ENCODE data around the gene RNF31.
"Not testable (repeated sequence)": the region's sequence is repeated elsewhere in the genome, so short reads cannot be mapped to it uniquely, and the experiment has no call there.

The RNF31 gene

DNA sequence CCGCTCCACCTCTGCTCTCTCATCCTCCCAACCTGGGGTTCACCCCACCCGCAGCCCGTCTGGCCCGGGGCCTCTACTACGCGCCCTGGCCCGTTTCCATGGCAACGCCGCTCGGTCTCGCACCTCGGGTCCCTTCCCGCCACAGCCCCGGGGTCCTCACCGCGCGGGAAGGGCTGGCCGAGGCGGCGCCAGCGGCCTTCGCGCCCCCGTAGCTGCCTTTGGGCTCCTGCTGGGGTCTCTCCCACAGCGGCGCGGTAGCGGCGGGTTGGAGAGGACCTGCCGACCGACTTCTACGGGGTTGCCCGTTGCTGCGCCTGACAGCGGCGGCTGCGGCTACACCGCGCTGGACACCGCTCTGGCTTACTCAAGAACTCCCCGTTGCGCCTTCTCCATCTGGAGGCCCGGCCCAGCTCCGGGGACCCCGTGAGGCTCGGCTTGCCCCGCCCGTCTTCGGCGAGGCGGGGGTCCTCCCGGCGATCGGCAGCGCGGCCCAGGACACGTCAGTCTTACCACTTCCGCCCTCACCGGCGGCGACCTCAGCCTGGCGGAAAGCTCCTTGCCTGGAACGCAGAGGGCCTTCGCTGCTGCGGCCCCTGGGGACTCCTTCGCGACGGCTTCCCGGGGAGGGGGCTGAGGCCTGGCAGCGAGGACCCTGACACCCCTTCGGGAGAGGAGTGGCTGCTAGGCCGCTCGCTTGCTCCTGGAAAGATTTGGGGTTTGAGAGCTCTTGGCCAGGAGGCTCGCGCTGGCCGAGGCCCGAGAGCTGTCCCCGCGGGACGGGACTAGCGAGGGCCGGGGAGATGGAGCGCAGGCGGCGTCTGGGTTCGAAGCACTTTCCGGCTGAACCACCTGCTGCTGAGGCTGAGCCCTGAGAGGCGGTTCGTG lies 48.1 kb downstream of the RNF31 start, which contains the start of gene TM9SF1:
TSS of gene TM9SF1 (minus strand) at position 256 of the 885 bp plus-strand sequence. CDS start 422 bp downstream, outside the sequence.
- peak within 1 kb of the TSS; percentile 92 for H3K4me3 ChIP-seq (ENCODE audit: low read length)
- no peak for TF ChIP-seq CTCF (IDR thresholded peaks at IDR 0.05; ENCODE audit: insufficient read depth, low read depth, low read length, missing control alignments)
- DNase-seq (ENCODE audit: low read depth), result peak; percentile 87

DNA sequence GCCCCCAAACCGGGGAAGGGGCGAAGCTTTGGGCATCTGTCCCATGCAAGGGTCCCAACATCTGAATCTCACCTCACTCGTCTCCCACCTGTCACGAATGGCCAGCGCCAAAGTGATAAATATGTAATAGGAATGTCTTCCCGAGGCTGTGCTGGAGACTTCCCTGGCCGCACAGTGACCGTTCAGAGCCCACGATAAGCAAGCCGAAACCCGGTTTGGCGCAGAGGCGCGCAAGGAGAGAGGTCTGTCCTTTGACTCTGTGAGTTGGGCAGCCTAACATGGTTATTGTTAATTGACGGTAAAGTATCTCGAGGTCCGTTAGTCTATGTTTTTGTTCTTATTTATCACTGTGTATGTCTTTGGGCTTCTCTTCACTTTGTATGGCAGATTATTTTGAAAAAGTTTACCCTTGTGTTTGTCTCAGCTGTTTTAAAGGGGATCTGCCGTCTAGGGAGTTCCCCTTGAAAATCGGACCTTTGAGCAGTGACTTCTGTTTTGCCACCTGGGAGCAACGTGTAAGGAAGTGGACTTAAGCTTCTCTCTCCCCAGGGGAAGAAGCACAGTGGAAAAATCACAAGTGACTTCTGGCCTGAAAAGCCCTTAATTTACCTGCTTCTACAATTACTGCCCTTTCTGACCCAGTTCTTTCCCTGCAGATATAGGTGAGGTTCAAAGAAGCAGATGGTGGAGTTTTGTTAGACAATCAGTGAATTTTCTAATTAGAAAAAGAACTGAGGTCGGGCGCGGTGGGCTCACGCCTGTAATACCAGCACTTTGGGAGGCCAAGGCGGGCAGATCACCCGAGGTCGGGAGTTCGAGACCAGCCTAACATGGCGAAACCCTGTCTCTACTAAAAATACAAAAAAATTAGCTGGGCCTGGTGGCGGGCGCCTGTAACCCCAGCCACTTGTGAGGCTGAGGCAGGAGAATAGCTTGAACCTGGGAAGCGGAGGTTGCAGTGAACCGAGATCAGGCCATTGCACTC lies 49.1 kb downstream of the RNF31 start:
- DNase-seq (ENCODE audit: low read depth), result peak; percentile 20
- TF ChIP-seq CTCF (IDR thresholded peaks at IDR 0.05; ENCODE audit: insufficient read depth, low read depth, low read length, missing control alignments), result no peak
- peak overlapping the region; percentile 92 for H3K4me3 ChIP-seq (ENCODE audit: low read length)

GRCh38 chr14:24197056-24197450 lies 49.8 kb downstream of the RNF31 start:
- H3K4me3 ChIP-seq (ENCODE audit: low read length), result peak overlapping the region; percentile 7
- no peak for TF ChIP-seq CTCF (IDR thresholded peaks at IDR 0.05; ENCODE audit: insufficient read depth, low read depth, low read length, missing control alignments)
- no peak for DNase-seq (ENCODE audit: low read depth)

DNA sequence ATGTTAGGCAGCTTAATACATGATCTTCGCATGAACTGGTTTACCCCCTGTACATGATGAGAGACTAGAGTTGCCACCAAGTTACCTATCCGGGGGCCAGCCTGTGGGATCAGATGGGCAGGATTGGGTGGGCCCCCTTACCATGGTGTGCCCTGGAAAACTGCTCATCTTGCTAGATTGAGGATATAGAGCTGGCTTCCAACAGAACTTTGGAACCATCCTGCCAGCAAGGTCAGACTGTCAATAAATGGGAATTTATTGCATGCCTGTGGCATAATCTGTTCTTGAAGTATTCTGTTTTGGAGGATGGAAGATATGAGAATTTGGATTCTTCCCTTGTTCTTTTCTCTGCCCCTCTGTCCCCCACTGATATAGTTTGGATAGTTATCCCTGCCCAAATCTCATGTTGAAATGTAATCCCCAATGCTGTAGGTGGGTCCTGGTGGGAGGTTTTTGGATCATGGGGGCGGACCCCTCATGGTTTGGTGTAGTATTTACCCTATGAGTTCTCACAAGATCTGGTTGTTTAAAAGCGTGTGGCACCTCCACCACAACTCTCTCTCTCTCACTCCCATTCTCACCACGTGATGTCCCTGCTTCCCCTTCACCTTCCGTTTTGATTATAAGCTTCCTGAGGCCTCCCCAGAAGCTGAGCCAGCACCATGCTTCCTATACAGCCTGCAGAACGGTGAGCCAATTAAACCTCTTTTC lies 51.7 kb downstream of the RNF31 start:
- no peak for TF ChIP-seq CTCF (IDR thresholded peaks at IDR 0.05; ENCODE audit: insufficient read depth, low read depth, low read length, missing control alignments)
- no peak for DNase-seq (ENCODE audit: low read depth)
- no peak overlapping the region for H3K4me3 ChIP-seq (ENCODE audit: low read length)

DNA sequence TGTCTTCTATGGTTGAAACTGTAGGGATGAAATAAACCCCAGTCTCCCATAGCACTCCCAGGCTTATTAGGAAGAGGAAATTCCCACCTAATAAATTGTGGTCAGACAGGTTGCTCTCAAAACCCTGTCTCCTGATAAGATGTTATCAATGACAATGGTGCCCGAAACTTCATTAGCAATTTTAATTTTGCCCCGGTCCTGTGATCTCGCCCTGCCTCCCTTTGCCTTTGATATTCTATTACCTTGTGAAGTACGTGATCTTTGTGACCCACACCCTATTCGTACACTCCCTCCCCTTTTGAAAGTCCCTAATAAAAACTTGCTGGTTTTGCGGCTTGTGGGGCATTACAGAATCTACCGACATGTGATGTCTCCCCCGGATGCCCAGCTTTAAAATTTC lies 55.2 kb downstream of the RNF31 start:
- not testable (repeated sequence) for H3K4me3 ChIP-seq (ENCODE audit: low read length); DNase-seq (ENCODE audit: low read depth)

- H3K4me3 ChIP-seq (ENCODE audit: low read length); DNase-seq (ENCODE audit: low read depth): not testable (repeated sequence)
These were observed 56.1 kb downstream of the RNF31 start for GRCh38 chr14:24203249-24203886.
